ENCODE measurements around the gene SUPT4H1.

DNA sequence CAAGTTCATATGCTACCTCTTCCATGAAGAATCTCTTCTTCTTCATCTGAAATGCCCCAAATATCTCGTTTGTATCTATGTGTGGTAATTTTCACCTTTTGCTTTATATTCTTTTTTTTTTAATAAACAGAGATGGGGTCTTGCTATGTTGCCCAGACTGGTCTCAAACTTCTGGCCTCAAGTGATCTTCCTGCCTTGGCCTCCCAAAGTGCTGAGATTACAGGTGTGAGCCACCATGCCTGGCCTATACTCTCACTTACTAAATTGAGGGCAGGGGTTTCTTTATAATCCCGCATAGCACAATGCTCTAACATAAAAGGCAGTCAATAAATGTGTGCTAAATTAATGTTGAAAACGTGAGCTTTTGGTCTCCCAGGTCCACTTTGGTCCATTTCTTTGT lies 34.7 kb upstream of the SUPT4H1 start:
- TF ChIP-seq ZNF431 (CRISPR knock-in tag; IDR thresholded peaks at IDR 0.05), result no peak
- no peak for TF ChIP-seq EZH2 (IDR thresholded peaks at IDR 0.05; ENCODE audit: borderline replicate concordance, low read depth, low read length)
- TF ChIP-seq BRCA1 (IDR thresholded peaks at IDR 0.05), result no peak
- no peak for TF ChIP-seq BRCA1 (CRISPR knock-in tag; IDR thresholded peaks at IDR 0.05)
- TF ChIP-seq, protein P1, sequence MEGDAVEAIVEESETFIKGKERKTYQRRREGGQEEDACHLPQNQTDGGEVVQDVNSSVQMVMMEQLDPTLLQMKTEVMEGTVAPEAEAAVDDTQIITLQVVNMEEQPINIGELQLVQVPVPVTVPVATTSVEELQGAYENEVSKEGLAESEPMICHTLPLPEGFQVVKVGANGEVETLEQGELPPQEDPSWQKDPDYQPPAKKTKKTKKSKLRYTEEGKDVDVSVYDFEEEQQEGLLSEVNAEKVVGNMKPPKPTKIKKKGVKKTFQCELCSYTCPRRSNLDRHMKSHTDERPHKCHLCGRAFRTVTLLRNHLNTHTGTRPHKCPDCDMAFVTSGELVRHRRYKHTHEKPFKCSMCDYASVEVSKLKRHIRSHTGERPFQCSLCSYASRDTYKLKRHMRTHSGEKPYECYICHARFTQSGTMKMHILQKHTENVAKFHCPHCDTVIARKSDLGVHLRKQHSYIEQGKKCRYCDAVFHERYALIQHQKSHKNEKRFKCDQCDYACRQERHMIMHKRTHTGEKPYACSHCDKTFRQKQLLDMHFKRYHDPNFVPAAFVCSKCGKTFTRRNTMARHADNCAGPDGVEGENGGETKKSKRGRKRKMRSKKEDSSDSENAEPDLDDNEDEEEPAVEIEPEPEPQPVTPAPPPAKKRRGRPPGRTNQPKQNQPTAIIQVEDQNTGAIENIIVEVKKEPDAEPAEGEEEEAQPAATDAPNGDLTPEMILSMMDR (IDR thresholded peaks at IDR 0.05 in 2 of 3, conservative IDR thresholded peaks at IDR 0.05 in 1 of 3; ENCODE audit: insufficient read depth in 2 of 3, low read depth in 1 of 3, low read length in 3 of 3), result no peak
- TF ChIP-seq, protein P2, sequence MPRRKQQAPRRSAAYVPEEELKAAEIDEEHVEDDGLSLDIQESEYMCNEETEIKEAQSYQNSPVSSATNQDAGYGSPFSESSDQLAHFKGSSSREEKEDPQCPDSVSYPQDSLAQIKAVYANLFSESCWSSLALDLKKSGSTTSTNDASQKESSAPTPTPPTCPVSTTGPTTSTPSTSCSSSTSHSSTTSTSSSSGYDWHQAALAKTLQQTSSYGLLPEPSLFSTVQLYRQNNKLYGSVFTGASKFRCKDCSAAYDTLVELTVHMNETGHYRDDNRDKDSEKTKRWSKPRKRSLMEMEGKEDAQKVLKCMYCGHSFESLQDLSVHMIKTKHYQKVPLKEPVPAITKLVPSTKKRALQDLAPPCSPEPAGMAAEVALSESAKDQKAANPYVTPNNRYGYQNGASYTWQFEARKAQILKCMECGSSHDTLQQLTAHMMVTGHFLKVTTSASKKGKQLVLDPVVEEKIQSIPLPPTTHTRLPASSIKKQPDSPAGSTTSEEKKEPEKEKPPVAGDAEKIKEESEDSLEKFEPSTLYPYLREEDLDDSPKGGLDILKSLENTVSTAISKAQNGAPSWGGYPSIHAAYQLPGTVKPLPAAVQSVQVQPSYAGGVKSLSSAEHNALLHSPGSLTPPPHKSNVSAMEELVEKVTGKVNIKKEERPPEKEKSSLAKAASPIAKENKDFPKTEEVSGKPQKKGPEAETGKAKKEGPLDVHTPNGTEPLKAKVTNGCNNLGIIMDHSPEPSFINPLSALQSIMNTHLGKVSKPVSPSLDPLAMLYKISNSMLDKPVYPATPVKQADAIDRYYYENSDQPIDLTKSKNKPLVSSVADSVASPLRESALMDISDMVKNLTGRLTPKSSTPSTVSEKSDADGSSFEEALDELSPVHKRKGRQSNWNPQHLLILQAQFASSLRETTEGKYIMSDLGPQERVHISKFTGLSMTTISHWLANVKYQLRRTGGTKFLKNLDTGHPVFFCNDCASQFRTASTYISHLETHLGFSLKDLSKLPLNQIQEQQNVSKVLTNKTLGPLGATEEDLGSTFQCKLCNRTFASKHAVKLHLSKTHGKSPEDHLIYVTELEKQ (CRISPR knock-in tag; IDR thresholded peaks at IDR 0.05), result no peak
- no peak for TF ChIP-seq HDAC6 (IDR thresholded peaks at IDR 0.05; ENCODE audit: low read depth, low read length)
- no peak for TF ChIP-seq FOXK2 (conservative IDR thresholded peaks at IDR 0.05 in 1 of 2, IDR thresholded peaks at IDR 0.05 in 1 of 2; ENCODE audit: low read depth in 2 of 2)
- no peak for TF ChIP-seq KLF1 (tag; IDR thresholded peaks at IDR 0.05)
- no peak for TF ChIP-seq IRF2 (CRISPR knock-in tag; IDR thresholded peaks at IDR 0.05)
- no peak for TF ChIP-seq ELF2 (CRISPR knock-in tag; IDR thresholded peaks at IDR 0.05)
- TF ChIP-seq LEF1 (IDR thresholded peaks at IDR 0.05), result no peak
